ENCODE results near the gene ARNT2. TPM values are rescaled to one million over a fixed set of nuclear protein-coding genes. Genes with fewer than 3 reads are reported as not detected.

ARNT2 gene
- total RNA-seq, 1 experiment from 2014 or later: 16.8 TPM

- no peak for ATAC-seq
- in situ Hi-C loops (cut with HindIII; ENCODE audit: low pct_unique_long_range_greater_than_20kb, low sequenced_read_pairs): no loop called here
- no peak for TF ChIP-seq CTCF (IDR thresholded peaks at IDR 0.05)
- TF ChIP-seq REST (IDR thresholded peaks at IDR 0.05; ENCODE audit: insufficient read depth in 1 of 2, low read depth in 2 of 2, low read length in 1 of 2): no peak
- TF ChIP-seq TCF7L2 (IDR thresholded peaks at IDR 0.05; ENCODE audit: low read depth, low read length): no peak
- no peak for TF ChIP-seq SIN3A (IDR thresholded peaks at IDR 0.05; ENCODE audit: borderline replicate concordance, insufficient read depth, low read depth, low read length)
- TF ChIP-seq POLR2AphosphoS5 (IDR thresholded peaks at IDR 0.05; ENCODE audit: low read depth, low read length): no peak
Measured at GRCh38 chr15:80562846-80563245, 158.7 kb downstream of the ARNT2 start.

GRCh38 chr15:80563372-80563997 is 159.3 kb downstream of the ARNT2 start:
- TF ChIP-seq POLR2AphosphoS5 (IDR thresholded peaks at IDR 0.05; ENCODE audit: low read depth, low read length) (no peak), CTCF (IDR thresholded peaks at IDR 0.05) (no peak), REST (IDR thresholded peaks at IDR 0.05; ENCODE audit: insufficient read depth in 1 of 2, low read depth in 2 of 2, low read length in 1 of 2) (no peak)
- in situ Hi-C loops (cut with HindIII; ENCODE audit: low pct_unique_long_range_greater_than_20kb, low sequenced_read_pairs): no loop called here
- Histone ChIP-seq H3K4me1 (ENCODE audit: control insufficient read depth, insufficient read depth, low read length) (no peaks in the 10 kb centered on the region), H3K36me3 (ENCODE audit: control insufficient read depth, insufficient read depth, low read length) (no peaks in the 10 kb centered on the region), H3K27ac (ENCODE audit: low read length) (no peak overlapping the region), H3K9me3 (ENCODE audit: control insufficient read depth, insufficient read depth, low read depth, low read length) (no peaks in the 10 kb centered on the region), H3K27me3 (ENCODE audit: control insufficient read depth, insufficient read depth, low read length) (no peaks in the 10 kb centered on the region), H3K4me3 (ENCODE audit: low read depth in 2 of 2, low read length in 2 of 2) (no peak overlapping the region)
- intact Hi-C loops (cut with micrococcal nuclease; ENCODE audit: unreplicated experiment): loop anchor here (10.0 kb wide), 1 partner anchor 109 kb away; no protein-coding TSS in a partner anchor
- BruUV-seq (replicated peaks): no TSS peak
- POLR2A ChIA-PET: no interaction called here
- no peak for DNase-seq (ENCODE audit: low read depth, low spot score)
- CTCF ChIA-PET: no interaction called here
- ATAC-seq: no peak

More at GRCh38 chr15:80562846-80563245, 158.7 kb downstream of the ARNT2 start:
- Histone ChIP-seq H3K36me3 (ENCODE audit: control insufficient read depth, insufficient read depth, low read length) (no peaks in the 10 kb centered on the region), H3K4me1 (ENCODE audit: control insufficient read depth, insufficient read depth, low read length) (no peaks in the 10 kb centered on the region), H3K4me3 (ENCODE audit: low read depth in 2 of 2, low read length in 2 of 2) (no peak overlapping the region), H3K27ac (ENCODE audit: low read length) (no peak overlapping the region), H3K27me3 (ENCODE audit: control insufficient read depth, insufficient read depth, low read length) (no peaks in the 10 kb centered on the region), H3K9me3 (ENCODE audit: control insufficient read depth, insufficient read depth, low read depth, low read length) (no peaks in the 10 kb centered on the region)
- CTCF ChIA-PET: interaction anchor here (1.4 kb wide), 1 partner anchor 213 kb away, joined by 3 read pairs; no protein-coding TSS in a partner anchor
- BruUV-seq (replicated peaks): no TSS peak
- intact Hi-C loops (cut with micrococcal nuclease; ENCODE audit: unreplicated experiment): loop anchor here (10.0 kb wide), 1 partner anchor 108 kb away; no protein-coding TSS in a partner anchor
- POLR2A ChIA-PET: no interaction called here
- DNase-seq (ENCODE audit: low read depth, low spot score): no peak
